Peyer's patch (tissue), 4 donors: ENCODE results near the gene DOK5. TPM values are rescaled to one million over a fixed set of nuclear protein-coding genes. Genes with fewer than 3 reads are reported as not detected.

Experiments
- DNase-seq, 3 donors: peaks; one replicate each; pipeline ENCODE4 v3.0.0-alpha.2; 2017 to 2019
- H3K27ac ChIP-seq, 4 donors: fragments of 200-600 bp; sonication (generic); one replicate each; pipeline ENCODE4 v1.5.1; 2016 to 2019
- H3K27me3 ChIP-seq, 2 donors: fragments of 200-600 bp; sonication (generic); one replicate each; pipeline ENCODE4 v1.5.1; 2019
- H3K36me3 ChIP-seq, 3 donors: fragments of 200-600 bp; sonication (generic); one replicate each; pipeline ENCODE4 v1.5.1; 2016 to 2019
- H3K4me1 ChIP-seq, 4 donors: fragments of 200-600 bp; sonication (generic); one replicate each; pipeline ENCODE4 v1.5.1; 2016 to 2019
- H3K4me3 ChIP-seq, 4 donors: fragments of 200-600 bp; sonication (generic); 1 replicate in 3 of 4; 2 replicates in 1 of 4; pipeline ENCODE4 v1.5.1; 2016 to 2019; ENCODE audit warnings: mild to moderate bottlenecking in 1 of 4
- H3K9me3 ChIP-seq, 4 donors: fragments of 200-600 bp; sonication (generic); one replicate each; pipeline ENCODE4 v1.5.1; 2016 to 2019; ENCODE audit warnings: mild to moderate bottlenecking in 1 of 4
- POLR2A ChIP-seq, 2 donors: fragments of 450-650 bp; IDR thresholded peaks; one replicate each; pipeline ENCODE4 v1.5.1; 2017; ENCODE audit warnings: antibody characterized with exemption in 2 of 2, mild to moderate bottlenecking in 2 of 2, moderate library complexity in 2 of 2
- total RNA-seq, 4 donors: library from RNA; depleted of rRNA; stranded (reverse); fragments of >200 nt; gene quantifications; one replicate each; pipeline ENCODE4 v1.1.0, GENCODE V29; 2016
- TF ChIP-seq, protein P1 (sequence below), 6 experiments: fragments of 450-650 bp in 4 of 6; fragments of 200-600 bp in 2 of 6; sonication (generic) in 1 of 6; IDR thresholded peaks; one replicate each; pipeline ENCODE4 v1.5.1; 2017 to 2019; ENCODE audit warnings: antibody characterized with exemption in 6 of 6, mild to moderate bottlenecking in 3 of 6, moderate library complexity in 1 of 6

Gene DOK5
- total RNA-seq, 4 donors from 2014 or later, result 2.1 TPM; not detected in 3

DNA sequence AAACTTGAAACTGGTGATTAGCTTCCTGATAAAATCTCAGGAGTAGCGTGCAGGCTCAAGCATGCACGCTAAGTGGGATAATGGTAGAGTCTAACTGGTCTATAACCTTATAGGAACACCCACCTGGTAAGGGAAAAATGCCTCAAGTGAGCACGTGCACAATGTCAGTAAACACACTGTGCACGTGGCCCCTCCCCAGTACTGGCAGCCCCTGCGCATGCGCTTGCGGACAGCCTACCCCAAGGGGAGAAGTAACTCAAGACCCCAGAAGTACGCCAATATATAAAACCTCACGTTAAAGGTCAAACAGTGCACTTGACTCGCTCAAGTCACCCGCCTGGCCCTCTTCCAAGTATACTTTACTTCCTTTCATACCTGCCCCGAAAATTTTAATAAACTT lies 23.1 kb upstream of the DOK5 start:
- Histone ChIP-seq H3K36me3 (no peaks in the 10 kb centered on the region), H3K4me3 (no peak overlapping the region), H3K9me3 (no peaks in the 10 kb centered on the region), H3K4me1 (no peaks in the 10 kb centered on the region), H3K27me3 (no peaks in the 10 kb centered on the region), H3K27ac (no peak overlapping the region)
- DNase-seq, result no peak
- TF ChIP-seq, protein P1, sequence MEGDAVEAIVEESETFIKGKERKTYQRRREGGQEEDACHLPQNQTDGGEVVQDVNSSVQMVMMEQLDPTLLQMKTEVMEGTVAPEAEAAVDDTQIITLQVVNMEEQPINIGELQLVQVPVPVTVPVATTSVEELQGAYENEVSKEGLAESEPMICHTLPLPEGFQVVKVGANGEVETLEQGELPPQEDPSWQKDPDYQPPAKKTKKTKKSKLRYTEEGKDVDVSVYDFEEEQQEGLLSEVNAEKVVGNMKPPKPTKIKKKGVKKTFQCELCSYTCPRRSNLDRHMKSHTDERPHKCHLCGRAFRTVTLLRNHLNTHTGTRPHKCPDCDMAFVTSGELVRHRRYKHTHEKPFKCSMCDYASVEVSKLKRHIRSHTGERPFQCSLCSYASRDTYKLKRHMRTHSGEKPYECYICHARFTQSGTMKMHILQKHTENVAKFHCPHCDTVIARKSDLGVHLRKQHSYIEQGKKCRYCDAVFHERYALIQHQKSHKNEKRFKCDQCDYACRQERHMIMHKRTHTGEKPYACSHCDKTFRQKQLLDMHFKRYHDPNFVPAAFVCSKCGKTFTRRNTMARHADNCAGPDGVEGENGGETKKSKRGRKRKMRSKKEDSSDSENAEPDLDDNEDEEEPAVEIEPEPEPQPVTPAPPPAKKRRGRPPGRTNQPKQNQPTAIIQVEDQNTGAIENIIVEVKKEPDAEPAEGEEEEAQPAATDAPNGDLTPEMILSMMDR (IDR thresholded peaks at IDR 0.05), result no peak
- no peak for TF ChIP-seq POLR2A (IDR thresholded peaks at IDR 0.05)

DNA sequence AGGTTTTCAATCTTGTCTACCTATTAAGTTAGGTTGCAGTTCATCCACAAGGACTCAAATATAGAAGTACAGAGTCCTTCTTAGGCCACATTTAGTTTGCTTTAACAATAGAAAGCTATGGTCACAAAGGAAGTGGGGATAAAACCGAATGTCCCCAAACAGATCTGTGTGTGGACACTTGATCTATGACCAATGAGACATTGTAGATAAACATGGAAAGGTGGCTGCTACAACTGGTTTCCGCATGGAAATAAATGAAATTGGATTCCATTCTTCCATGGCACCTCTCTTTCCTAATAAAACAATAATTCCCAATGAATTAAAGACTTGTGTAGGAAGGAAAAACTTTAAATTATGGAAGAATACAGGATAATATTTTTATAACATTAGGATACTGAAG lies 20.4 kb upstream of the DOK5 start:
- no peak for DNase-seq
- H3K36me3 ChIP-seq, result no peaks in the 10 kb centered on the region
- TF ChIP-seq, protein P1 (IDR thresholded peaks at IDR 0.05), result no peak
- no peak for TF ChIP-seq POLR2A (IDR thresholded peaks at IDR 0.05)
- no peak overlapping the region for H3K27ac ChIP-seq
- H3K4me3 ChIP-seq, result no peak overlapping the region
- H3K4me1 ChIP-seq, result no peaks in the 10 kb centered on the region
- H3K27me3 ChIP-seq, result no peaks in the 10 kb centered on the region
- no peaks in the 10 kb centered on the region for H3K9me3 ChIP-seq

DNA sequence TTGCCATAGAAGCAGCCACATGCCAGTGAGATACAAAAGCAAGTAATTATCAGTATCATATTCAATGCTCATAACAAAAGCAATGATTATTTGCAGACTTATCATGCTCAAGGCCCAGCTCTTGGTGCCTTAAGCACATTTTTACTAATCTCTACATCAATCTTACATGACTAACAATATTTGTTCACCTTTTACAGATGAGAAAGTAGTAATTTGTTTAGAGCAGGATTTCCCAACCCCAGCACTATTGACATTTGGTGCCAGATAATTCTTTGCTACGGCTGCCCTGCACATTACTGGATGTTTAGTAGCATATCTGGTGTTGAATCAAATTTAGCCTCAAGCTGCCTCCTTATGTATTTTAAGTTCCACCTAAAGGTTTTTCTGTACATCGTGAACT lies 19.0 kb upstream of the DOK5 start:
- Histone ChIP-seq H3K4me3 (no peak overlapping the region), H3K36me3 (no peaks in the 10 kb centered on the region), H3K9me3 (no peaks in the 10 kb centered on the region), H3K4me1 (no peaks in the 10 kb centered on the region), H3K27ac (no peak overlapping the region), H3K27me3 (no peaks in the 10 kb centered on the region)
- DNase-seq, result no peak
- TF ChIP-seq, protein P1 (IDR thresholded peaks at IDR 0.05), result no peak
- TF ChIP-seq POLR2A (IDR thresholded peaks at IDR 0.05), result no peak

DNA sequence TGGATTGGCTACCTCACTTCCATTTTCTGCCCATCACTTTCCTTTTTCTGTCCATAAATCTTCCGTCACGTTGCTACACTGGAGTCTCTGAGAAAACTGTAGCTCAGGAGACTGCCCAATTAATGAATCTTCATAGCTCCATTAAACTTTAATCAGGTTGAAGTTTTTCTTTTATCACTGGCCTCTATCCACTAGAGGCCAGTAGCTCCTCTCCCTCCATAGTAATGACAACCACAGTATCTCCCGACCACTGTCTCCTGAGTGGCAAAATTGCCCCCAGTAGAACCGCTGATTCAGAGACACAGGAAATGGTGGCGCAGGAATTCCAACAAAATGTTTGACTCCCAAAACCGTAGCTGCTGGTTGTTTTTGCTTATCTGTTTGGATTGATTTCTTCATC lies 18.4 kb upstream of the DOK5 start:
- H3K36me3 ChIP-seq, result no peaks in the 10 kb centered on the region
- H3K9me3 ChIP-seq, result no peaks in the 10 kb centered on the region
- no peak for DNase-seq
- H3K27me3 ChIP-seq, result no peaks in the 10 kb centered on the region
- no peaks in the 10 kb centered on the region for H3K4me1 ChIP-seq
- TF ChIP-seq POLR2A (IDR thresholded peaks at IDR 0.05), result no peak
- TF ChIP-seq, protein P1 (IDR thresholded peaks at IDR 0.05), result no peak
- H3K4me3 ChIP-seq, result no peak overlapping the region
- H3K27ac ChIP-seq, result no peak overlapping the region

DNA sequence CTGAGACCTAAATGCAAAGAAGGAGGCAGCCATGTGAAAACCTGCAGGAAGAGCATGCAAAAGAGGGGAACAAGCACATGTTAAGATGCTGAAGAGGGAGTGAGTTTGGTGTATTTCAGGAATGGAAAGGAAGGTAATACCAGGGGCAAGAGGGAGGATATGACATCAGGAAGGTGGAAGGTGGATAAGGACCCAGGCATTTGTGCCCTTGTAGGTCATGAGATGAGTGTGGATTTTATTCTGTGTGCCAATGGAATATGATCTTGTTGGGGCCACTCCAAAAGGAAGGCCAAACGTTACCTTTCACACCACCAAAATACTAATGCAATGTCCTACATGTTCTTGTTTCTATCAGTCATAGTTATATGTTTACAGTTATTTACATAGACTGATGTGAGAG lies 17.2 kb upstream of the DOK5 start:
- DNase-seq, result no peak
- no peaks in the 10 kb centered on the region for H3K36me3 ChIP-seq
- H3K27me3 ChIP-seq, result no peaks in the 10 kb centered on the region
- H3K4me3 ChIP-seq, result no peak overlapping the region
- no peak for TF ChIP-seq POLR2A (IDR thresholded peaks at IDR 0.05)
- TF ChIP-seq, protein P1 (IDR thresholded peaks at IDR 0.05), result no peak
- no peaks in the 10 kb centered on the region for H3K4me1 ChIP-seq
- no peak overlapping the region for H3K27ac ChIP-seq
- H3K9me3 ChIP-seq, result no peaks in the 10 kb centered on the region

DNA sequence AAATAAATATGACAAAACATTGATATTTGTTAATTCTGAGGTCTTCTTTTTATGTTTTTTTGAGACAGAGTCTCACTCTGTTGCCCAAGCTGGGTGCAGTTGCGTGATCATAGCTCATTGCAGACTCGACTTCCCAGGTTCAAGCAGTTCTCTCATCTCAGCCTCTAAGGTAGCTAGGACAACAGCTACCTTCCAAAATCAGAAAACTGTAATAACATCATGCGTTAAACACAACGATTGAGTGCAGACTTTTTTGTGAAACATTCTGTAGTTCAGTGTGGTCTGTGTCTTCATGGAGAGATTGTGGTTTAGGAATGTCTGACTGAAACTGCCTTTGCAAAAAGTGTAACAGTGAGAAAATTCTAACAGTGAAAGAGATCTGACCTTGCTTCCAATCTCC lies 16.1 kb upstream of the DOK5 start:
- H3K36me3 ChIP-seq, result no peaks in the 10 kb centered on the region
- TF ChIP-seq, protein P1 (IDR thresholded peaks at IDR 0.05), result no peak
- no peak for TF ChIP-seq POLR2A (IDR thresholded peaks at IDR 0.05)
- DNase-seq, result no peak
- H3K27me3 ChIP-seq, result no peaks in the 10 kb centered on the region
- no peaks in the 10 kb centered on the region for H3K9me3 ChIP-seq
- no peak overlapping the region for H3K27ac ChIP-seq
- H3K4me3 ChIP-seq, result no peak overlapping the region
- H3K4me1 ChIP-seq, result no peaks in the 10 kb centered on the region
